ENCODE results near the gene ITPR1.

Gene ITPR1

GRCh38 chr3:4819746-4820145 lies 326.6 kb downstream of the ITPR1 start:
- FAIRE-seq (no peak), DNase-seq (ENCODE audit: insufficient read length, low spot score) (no peak)
- TF ChIP-seq CTCF (IDR thresholded peaks at IDR 0.05; ENCODE audit: insufficient read depth, missing control alignments) = no peak

GRCh38 chr3:4820296-4821121 lies 327.4 kb downstream of the ITPR1 start:
- TF ChIP-seq CTCF (IDR thresholded peaks at IDR 0.05; ENCODE audit: insufficient read depth, missing control alignments) = no peak
- FAIRE-seq = no peak
- no peak for DNase-seq (ENCODE audit: insufficient read length, low spot score)

DNA sequence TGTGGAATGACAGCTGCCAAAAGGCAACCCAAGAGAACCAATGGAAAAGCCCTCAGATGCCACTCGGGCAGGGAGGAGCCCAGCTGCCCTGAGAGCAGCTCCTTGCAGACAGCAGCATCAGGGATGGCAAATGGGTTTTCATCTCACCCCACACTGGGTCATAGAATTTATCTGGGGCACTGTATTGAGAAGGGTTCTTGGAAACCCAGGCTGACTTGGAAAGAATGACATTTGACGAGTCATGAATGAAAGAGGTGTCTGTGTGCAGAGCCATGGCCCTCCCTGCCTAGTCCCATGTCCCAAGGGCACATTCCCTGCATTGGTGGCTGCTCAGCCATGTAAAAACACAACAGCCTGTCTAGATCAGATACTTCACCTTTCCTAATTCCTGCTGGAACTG lies 328.2 kb downstream of the ITPR1 start:
- no peak for FAIRE-seq
- TF ChIP-seq CTCF (IDR thresholded peaks at IDR 0.05; ENCODE audit: insufficient read depth, missing control alignments) = no peak
- DNase-seq (ENCODE audit: insufficient read length, low spot score) = no peak

GRCh38 chr3:4821975-4822374 lies 328.8 kb downstream of the ITPR1 start:
- FAIRE-seq (no peak), DNase-seq (ENCODE audit: insufficient read length, low spot score) (no peak)
- no peak for TF ChIP-seq CTCF (IDR thresholded peaks at IDR 0.05; ENCODE audit: insufficient read depth, missing control alignments)

- FAIRE-seq (no peak), DNase-seq (ENCODE audit: insufficient read length, low spot score) (no peak)
- TF ChIP-seq CTCF (IDR thresholded peaks at IDR 0.05; ENCODE audit: insufficient read depth, missing control alignments) = no peak
These were observed 329.4 kb downstream of the ITPR1 start for GRCh38 chr3:4822568-4822967.

- no peak for TF ChIP-seq CTCF (IDR thresholded peaks at IDR 0.05; ENCODE audit: insufficient read depth, missing control alignments)
- FAIRE-seq = no peak
- DNase-seq (ENCODE audit: insufficient read length, low spot score) = no peak
These were observed 330.2 kb downstream of the ITPR1 start for GRCh38 chr3:4823385-4823784.

Data from D721Med (cell line).